ENCODE measurements around the gene PITX2. TPM values are rescaled to one million over a fixed set of nuclear protein-coding genes. Genes with fewer than 3 reads are reported as not detected.

PITX2 gene
- total RNA-seq, 1 experiment from 2014 or later: 8.5 TPM

DNA sequence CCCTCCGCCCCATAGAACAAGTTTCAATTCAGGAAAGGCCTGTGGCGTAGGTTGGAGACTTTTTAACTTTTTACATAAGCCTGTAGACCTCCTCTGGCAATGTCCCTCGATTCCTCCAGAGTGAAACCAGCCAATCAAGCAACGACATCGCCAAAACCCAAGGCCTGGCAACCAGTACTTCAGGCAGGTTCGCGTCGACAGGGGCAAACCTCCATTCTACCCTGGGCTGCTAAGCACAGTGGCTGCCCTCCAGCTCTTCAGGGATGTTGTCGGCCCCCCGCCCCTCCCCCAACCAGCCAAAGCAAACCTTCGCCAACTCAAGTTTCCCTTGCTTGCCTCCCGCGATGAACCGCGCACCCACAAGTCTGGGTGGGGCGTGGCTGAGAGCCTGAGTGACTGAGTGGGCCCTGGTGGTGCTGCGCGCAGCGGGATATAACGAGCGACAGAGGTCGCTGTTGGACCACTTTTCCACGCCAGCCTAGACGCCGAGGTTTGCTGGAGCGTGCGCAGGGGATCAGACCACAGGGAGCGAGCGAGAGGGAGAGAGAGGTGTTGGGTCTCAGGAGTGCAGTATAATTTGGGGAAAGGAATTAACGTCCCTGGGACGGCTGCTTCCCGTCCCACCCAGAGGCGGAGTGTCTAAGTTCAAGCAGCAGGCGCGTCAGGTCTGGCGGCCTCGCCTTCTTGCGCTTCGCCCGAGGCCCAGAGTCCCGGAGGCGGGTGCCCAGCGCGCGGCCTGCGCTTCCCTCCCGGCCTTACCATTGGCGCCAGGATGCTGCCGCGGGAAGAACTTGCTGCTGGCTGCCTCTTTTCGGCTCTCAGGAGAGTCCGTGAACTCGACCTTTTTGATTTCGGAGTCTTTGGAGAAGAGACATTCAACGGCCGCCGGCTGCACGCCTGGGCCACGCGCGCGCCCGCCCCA, 9.0 kb upstream of the PITX2 start:
- Histone ChIP-seq H3K4me1 (ENCODE audit: insufficient read depth, low read length) (no peaks in the 10 kb centered on the region; the same call in 1 of the 2 replicates), H2AFZ (ENCODE audit: low read length) (no peak overlapping the region), H2BK20ac (ENCODE audit: low read depth, low read length, poor library complexity, severe bottlenecking) (no peak overlapping the region), H3K9ac (ENCODE audit: extremely low read depth, insufficient read length, low read length) (no peak overlapping the region), H2BK12ac (ENCODE audit: insufficient read length, low read depth, low read length) (no peak overlapping the region), H2BK15ac (ENCODE audit: low read depth, low read length) (no peak overlapping the region), H3K27me3 (ENCODE audit: insufficient read depth, low read length) (peaks cover 76% of the 10 kb centered on the region), H3K79me1 (ENCODE audit: insufficient read depth, low read depth, low read length, poor library complexity, severe bottlenecking) (no peaks in the 10 kb centered on the region), H3K56ac (ENCODE audit: insufficient read length, low read depth, low read length) (no peak overlapping the region), H3K23ac (ENCODE audit: insufficient read length, low read depth, low read length) (no peak overlapping the region), H3T11ph (ENCODE audit: low read length) (no peak overlapping the region), H3K18ac (ENCODE audit: insufficient read length, low read depth, low read length) (no peak overlapping the region), H2BK120ac (ENCODE audit: low read depth, low read length, poor library complexity, severe bottlenecking) (no peak overlapping the region), H4K91ac (ENCODE audit: insufficient read length, low read depth, low read length) (no peak overlapping the region), H4K8ac (replicated peaks; ENCODE audit: insufficient read length, low read depth, low read length) (no peak overlapping the region), H3K79me2 (ENCODE audit: insufficient read depth, low read length) (no peaks in the 10 kb centered on the region), H4K20me1 (ENCODE audit: control insufficient read depth, insufficient read depth, insufficient read length) (no peaks in the 10 kb centered on the region), H3K14ac (ENCODE audit: insufficient read depth, low read length) (no peak overlapping the region), H2BK5ac (ENCODE audit: insufficient read length, low read length) (no peak overlapping the region), H3K23me2 (ENCODE audit: insufficient read length, low read depth, low read length, poor library complexity, severe bottlenecking) (peaks cover 24% of the 10 kb centered on the region), H3K4ac (ENCODE audit: low read depth, low read length) (no peak overlapping the region), H3K4me2 (ENCODE audit: insufficient read depth, insufficient read length, low read length) (peak overlapping the region; percentile 45), H3K27ac (ENCODE audit: insufficient read length, low read depth, low read length) (no peak overlapping the region), H2AK5ac (ENCODE audit: insufficient read length, low read length) (no peak overlapping the region), H4K5ac (ENCODE audit: insufficient read length, low read depth, low read length) (no peak overlapping the region), H3K9me3 (ENCODE audit: control insufficient read depth, low read depth, low read length) (no peaks in the 10 kb centered on the region)
- peaks cover 63 to 77% of the 10 kb centered on the region in 2 experiments for H3K4me1 Mint-ChIP-seq
- H3K36me3 Mint-ChIP-seq (ENCODE audit: insufficient read depth in 1 of 3, low read depth in 3 of 3): no peaks in the 10 kb centered on the region; a peak in 1 of 7 replicates
- WGBS (ENCODE audit: extremely low coverage, insufficient read length, low lambda C conversion rate): no CpG with 5 or more reads among the region's 63 CpGs
- peaks cover 99% of the 10 kb centered on the region for H3K27me3 Mint-ChIP-seq (ENCODE audit: low read depth)
- H3K9me3 Mint-ChIP-seq: peaks cover 2 to 4% of the 10 kb centered on the region in 2 experiments; a peak in 1 of 5 replicates
- peak; percentile 96 for TF ChIP-seq CTCF (conservative IDR thresholded peaks at IDR 0.05)
- DNase-seq: peak; percentile 90
- peak overlapping the region; percentile 61 to 83 for H3K4me3 Mint-ChIP-seq
- H3K27ac Mint-ChIP-seq: no peak overlapping the region

All from H9 (cell line).